Measurements from ENCODE around the gene DUSP6.

DNA sequence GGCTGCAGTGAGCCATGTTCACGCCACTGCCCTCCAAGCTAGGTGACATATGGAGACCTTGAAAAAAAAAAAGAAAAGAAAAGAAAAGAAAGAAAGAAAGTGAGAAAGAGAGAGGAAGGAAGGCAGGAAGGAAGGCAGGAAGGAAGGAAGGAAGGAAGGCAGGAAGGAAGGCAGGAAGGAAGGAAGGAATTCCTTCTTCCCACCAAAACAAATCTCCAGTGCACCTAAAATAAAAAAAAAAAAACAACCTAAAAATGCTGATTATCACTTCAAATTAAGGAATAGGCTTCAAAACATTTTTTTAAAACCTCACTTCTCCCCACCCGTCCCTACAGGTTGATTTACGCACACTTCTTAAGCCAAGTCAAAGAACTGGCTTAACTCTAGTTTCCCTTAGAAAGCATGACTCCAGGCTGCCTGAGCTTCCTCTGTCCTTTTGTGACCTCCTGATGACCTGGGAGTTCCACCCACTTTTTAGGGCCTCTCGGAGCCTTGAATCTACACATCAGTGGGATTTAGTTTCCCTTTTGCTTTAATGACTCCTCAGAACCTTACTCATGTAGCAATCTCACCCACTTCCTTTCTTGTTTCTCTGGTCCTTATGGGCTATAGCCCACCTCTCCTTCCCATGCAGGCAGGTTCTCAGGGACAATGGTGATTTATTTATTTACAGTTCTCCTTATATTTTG is 18.6 kb downstream of the DUSP6 start:
- TF ChIP-seq EZH2 (IDR thresholded peaks at IDR 0.05), result no peak
- peak; percentile 67; the same call in 1 of the 2 replicates for TF ChIP-seq POLR2AphosphoS5 (IDR thresholded peaks at IDR 0.05; ENCODE audit: borderline replicate concordance, low read depth, low read length)

All from SK-N-MC (cell line).